HepG2 (cell line): ENCODE results near the gene NRIP2. TPM values are rescaled to one million over a fixed set of nuclear protein-coding genes. Genes with fewer than 3 reads are reported as not detected.

Source experiments
- FOSL1 ChIP-seq: sonication (generic); formaldehyde crosslinking; IDR thresholded peaks from 2 replicates; pipeline ENCODE4 v1.9.0; 2021; ENCODE audit warnings: missing genetic modification reagents, borderline replicate concordance
- MAF1 ChIP-seq: sonication (generic); formaldehyde crosslinking; IDR thresholded peaks from 2 replicates; pipeline ENCODE4 v1.5.0; 2020; ENCODE audit warnings: missing genetic modification reagents, borderline replicate concordance
- MLLT10 ChIP-seq: sonication (generic); formaldehyde crosslinking; IDR thresholded peaks from 2 replicates; pipeline ENCODE4 v1.4.0; 2020; ENCODE audit warnings: missing genetic modification reagents
- NFKBIZ ChIP-seq: IDR thresholded peaks from 2 replicates; pipeline ENCODE4 v1.6.1; 2018; ENCODE audit warnings: missing genetic modification reagents, missing compliant biosample characterization
- POLR2G ChIP-seq: fragments of 200-400 bp; formaldehyde crosslinking; IDR thresholded peaks from 2 replicates; pipeline ENCODE4 v1.6.1; 2018; ENCODE audit warnings: mild to moderate bottlenecking, low read depth, low read length, moderate library complexity
- ZNF44 ChIP-seq: sonication (generic); formaldehyde crosslinking; IDR thresholded peaks from 2 replicates; pipeline ENCODE4 v1.5.1; 2020; ENCODE audit warnings: mild to moderate bottlenecking, missing genetic modification reagents
- polyA plus RNA-seq, 8 experiments: library from polyadenylated mRNA; depleted of rRNA in 3 of 8; stranded (reverse) in 7 of 8; unstranded in 1 of 8; fragments of >200 nt; fragmentation: Illumina TruSeq in 4 of 8; extraction: Trizol in 4 of 8; gene quantifications; 2 replicates each; pipeline versions ENCODE4 v1.2.1 to v1.2.3, GENCODE V29; 2011 to 2016; ENCODE audit warnings: low read depth in 4 of 8, missing spikeins in 1 of 8, mixed read lengths in 1 of 8; ENCODE audit not compliant: insufficient read depth in 1 of 8
- total RNA-seq, 5 experiments: library from RNA; depleted of rRNA; stranded (reverse); fragments of >200 nt; fragmentation: Illumina TruSeq; extraction: Trizol; gene quantifications; 2 replicates each; pipeline ENCODE4 v1.2.3, GENCODE V29; 2016; ENCODE audit warnings: low read depth in 1 of 5
- TF ChIP-seq, protein P1 (sequence below): sonication (generic); formaldehyde crosslinking; IDR thresholded peaks from 2 replicates; pipeline ENCODE4 v1.8.1; 2023; ENCODE audit warnings: mild to moderate bottlenecking, missing genetic modification reagents
- TF ChIP-seq, protein P2 (sequence below): sonication (generic); formaldehyde crosslinking; IDR thresholded peaks from 2 replicates; pipeline ENCODE4 v1.5.1; 2020; ENCODE audit warnings: missing genetic modification reagents, mild to moderate bottlenecking, borderline replicate concordance
- TF ChIP-seq, protein P3 (sequence below): sonication (generic); formaldehyde crosslinking; IDR thresholded peaks from 2 replicates; pipeline ENCODE4 v1.5.1; 2020; ENCODE audit warnings: mild to moderate bottlenecking, missing genetic modification reagents, moderate library complexity
- TF ChIP-seq, protein P4 (sequence below), 2 experiments: IDR thresholded peaks; 2 replicates each; pipeline ENCODE4 v1.6.1; 2011 to 2012; ENCODE audit warnings: low read length in 2 of 2, borderline replicate concordance in 1 of 2, low read depth in 1 of 2, mild to moderate bottlenecking in 1 of 2, moderate library complexity in 1 of 2

Gene NRIP2
- total and polyA plus RNA-seq, 2 of the 13 experiments (the other 11 are each of a cell fraction or from before 2014, with no cell fraction given) = not detected

DNA sequence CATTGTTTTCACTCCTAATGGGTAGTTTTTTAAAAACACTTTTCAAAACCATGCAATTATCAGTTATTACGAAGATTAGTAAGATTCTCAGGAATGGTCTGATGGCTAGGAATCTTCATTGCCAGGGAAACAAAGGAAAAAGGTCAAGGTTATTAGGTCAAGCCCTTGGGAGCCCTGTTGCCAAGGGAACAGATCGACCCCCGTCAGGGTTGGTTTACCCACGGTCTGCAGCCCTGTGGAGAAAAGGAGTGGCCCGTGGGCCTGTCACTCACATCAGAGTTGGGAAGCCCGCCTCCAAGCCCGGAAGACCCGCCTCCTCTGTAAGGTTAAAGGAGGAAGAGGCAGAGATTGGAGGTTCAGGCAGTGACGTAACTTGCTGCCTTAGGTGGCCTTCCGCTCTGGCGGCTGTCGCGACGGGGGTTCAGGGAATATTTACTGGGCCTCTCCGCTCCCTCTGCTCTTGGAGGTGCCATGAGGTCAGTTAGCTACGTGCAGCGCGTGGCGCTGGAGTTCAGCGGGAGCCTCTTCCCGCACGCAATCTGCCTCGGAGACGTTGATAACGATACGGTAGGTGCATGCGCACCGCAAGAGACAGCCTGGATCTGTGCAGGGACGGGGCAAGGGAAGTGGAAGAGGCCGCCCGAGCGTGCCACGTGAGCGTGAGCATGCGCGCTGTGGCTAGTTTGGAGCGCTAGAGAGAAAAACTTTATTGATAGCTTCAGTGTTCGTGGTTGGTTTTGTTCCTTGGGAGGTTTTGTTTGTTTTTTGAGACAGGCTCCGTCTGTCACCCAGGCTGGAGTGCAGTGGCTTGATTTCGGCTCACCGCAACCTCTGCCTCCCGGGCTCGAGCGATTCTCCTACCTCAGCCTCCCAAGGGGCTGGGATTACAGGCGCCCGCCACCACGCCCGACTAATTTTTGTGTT, 22.3 kb downstream of the NRIP2 start, which contains the start of gene ITFG2 (continued):
- TF ChIP-seq NFKBIZ (CRISPR knock-in tag) (no peak), POLR2G (peak; percentile 98), FOSL1 (CRISPR knock-in tag) (no peak), MAF1 (CRISPR knock-in tag) (no peak), MLLT10 (CRISPR knock-in tag) (no peak), ZNF44 (CRISPR knock-in tag) (peak; percentile 40; the same call in 1 of the 2 replicates)
- TF ChIP-seq, protein P1, sequence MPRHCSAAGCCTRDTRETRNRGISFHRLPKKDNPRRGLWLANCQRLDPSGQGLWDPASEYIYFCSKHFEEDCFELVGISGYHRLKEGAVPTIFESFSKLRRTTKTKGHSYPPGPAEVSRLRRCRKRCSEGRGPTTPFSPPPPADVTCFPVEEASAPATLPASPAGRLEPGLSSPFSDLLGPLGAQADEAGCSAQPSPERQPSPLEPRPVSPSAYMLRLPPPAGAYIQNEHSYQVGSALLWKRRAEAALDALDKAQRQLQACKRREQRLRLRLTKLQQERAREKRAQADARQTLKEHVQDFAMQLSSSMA (CRISPR knock-in tag) = peak; percentile 64
- TF ChIP-seq, protein P2, sequence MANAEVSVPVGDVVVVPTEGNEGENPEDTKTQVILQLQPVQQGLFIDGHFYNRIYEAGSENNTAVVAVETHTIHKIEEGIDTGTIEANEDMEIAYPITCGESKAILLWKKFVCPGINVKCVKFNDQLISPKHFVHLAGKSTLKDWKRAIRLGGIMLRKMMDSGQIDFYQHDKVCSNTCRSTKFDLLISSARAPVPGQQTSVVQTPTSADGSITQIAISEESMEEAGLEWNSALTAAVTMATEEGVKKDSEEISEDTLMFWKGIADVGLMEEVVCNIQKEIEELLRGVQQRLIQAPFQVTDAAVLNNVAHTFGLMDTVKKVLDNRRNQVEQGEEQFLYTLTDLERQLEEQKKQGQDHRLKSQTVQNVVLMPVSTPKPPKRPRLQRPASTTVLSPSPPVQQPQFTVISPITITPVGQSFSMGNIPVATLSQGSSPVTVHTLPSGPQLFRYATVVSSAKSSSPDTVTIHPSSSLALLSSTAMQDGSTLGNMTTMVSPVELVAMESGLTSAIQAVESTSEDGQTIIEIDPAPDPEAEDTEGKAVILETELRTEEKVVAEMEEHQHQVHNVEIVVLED = peak; percentile 96
- TF ChIP-seq, protein P3, sequence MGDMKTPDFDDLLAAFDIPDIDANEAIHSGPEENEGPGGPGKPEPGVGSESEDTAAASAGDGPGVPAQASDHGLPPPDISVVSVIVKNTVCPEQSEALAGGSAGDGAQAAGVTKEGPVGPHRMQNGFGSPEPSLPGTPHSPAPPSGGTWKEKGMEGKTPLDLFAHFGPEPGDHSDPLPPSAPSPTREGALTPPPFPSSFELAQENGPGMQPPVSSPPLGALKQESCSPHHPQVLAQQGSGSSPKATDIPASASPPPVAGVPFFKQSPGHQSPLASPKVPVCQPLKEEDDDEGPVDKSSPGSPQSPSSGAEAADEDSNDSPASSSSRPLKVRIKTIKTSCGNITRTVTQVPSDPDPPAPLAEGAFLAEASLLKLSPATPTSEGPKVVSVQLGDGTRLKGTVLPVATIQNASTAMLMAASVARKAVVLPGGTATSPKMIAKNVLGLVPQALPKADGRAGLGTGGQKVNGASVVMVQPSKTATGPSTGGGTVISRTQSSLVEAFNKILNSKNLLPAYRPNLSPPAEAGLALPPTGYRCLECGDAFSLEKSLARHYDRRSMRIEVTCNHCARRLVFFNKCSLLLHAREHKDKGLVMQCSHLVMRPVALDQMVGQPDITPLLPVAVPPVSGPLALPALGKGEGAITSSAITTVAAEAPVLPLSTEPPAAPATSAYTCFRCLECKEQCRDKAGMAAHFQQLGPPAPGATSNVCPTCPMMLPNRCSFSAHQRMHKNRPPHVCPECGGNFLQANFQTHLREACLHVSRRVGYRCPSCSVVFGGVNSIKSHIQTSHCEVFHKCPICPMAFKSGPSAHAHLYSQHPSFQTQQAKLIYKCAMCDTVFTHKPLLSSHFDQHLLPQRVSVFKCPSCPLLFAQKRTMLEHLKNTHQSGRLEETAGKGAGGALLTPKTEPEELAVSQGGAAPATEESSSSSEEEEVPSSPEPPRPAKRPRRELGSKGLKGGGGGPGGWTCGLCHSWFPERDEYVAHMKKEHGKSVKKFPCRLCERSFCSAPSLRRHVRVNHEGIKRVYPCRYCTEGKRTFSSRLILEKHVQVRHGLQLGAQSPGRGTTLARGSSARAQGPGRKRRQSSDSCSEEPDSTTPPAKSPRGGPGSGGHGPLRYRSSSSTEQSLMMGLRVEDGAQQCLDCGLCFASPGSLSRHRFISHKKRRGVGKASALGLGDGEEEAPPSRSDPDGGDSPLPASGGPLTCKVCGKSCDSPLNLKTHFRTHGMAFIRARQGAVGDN (CRISPR knock-in tag) = peak; percentile 96
- TF ChIP-seq, protein P4, sequence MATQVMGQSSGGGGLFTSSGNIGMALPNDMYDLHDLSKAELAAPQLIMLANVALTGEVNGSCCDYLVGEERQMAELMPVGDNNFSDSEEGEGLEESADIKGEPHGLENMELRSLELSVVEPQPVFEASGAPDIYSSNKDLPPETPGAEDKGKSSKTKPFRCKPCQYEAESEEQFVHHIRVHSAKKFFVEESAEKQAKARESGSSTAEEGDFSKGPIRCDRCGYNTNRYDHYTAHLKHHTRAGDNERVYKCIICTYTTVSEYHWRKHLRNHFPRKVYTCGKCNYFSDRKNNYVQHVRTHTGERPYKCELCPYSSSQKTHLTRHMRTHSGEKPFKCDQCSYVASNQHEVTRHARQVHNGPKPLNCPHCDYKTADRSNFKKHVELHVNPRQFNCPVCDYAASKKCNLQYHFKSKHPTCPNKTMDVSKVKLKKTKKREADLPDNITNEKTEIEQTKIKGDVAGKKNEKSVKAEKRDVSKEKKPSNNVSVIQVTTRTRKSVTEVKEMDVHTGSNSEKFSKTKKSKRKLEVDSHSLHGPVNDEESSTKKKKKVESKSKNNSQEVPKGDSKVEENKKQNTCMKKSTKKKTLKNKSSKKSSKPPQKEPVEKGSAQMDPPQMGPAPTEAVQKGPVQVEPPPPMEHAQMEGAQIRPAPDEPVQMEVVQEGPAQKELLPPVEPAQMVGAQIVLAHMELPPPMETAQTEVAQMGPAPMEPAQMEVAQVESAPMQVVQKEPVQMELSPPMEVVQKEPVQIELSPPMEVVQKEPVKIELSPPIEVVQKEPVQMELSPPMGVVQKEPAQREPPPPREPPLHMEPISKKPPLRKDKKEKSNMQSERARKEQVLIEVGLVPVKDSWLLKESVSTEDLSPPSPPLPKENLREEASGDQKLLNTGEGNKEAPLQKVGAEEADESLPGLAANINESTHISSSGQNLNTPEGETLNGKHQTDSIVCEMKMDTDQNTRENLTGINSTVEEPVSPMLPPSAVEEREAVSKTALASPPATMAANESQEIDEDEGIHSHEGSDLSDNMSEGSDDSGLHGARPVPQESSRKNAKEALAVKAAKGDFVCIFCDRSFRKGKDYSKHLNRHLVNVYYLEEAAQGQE (IDR thresholded peaks at IDR 0.05; ENCODE audit: borderline replicate concordance in 1 of 2, low read depth in 1 of 2, low read length in 2 of 2) = 0 out of 4 replicates have a peak, but pooled peaks of 1 of the 2 experiments have one; percentile 55
